HCT116 (cell line): ENCODE data around the gene TNFAIP8.

Source experiments
- CTCF ChIP-seq, 3 experiments: fragments of 200-600 bp in 1 of 3; sonication (generic) in 1 of 3; IDR thresholded peaks in 2 of 3; conservative IDR thresholded peaks in 1 of 3; 2 replicates each; pipeline ENCODE4 v1.5.1; 2012 to 2017; ENCODE audit warnings: low read depth in 2 of 3, low read length in 2 of 3, antibody characterized with exemption in 1 of 3, borderline replicate concordance in 1 of 3, control low read depth in 1 of 3, mild to moderate bottlenecking in 1 of 3, mixed read lengths in 1 of 3, mixed run types in 1 of 3, moderate library complexity in 1 of 3; ENCODE audit not compliant: insufficient read depth in 1 of 3
- EZH2phosphoT487 ChIP-seq: fragments of 200-600 bp; IDR thresholded peaks from 2 replicates; pipeline ENCODE4 v1.6.1; 2018; ENCODE audit warnings: antibody characterized with exemption, borderline replicate concordance
- JUND ChIP-seq: IDR thresholded peaks from 2 replicates; pipeline ENCODE4 v1.6.1; 2012
- POLR2A ChIP-seq: IDR thresholded peaks from 2 replicates; pipeline ENCODE4 v1.7.0; 2011; ENCODE audit warnings: borderline replicate concordance; ENCODE audit not compliant: insufficient read depth, insufficient read length; ENCODE audit errors: extremely low read depth
- REST ChIP-seq: IDR thresholded peaks from 2 replicates; pipeline ENCODE4 v1.6.1; 2012; ENCODE audit warnings: low read depth
- SIN3A ChIP-seq: IDR thresholded peaks from 2 replicates; pipeline ENCODE4 v1.6.1; 2012; ENCODE audit warnings: low read depth
- TF ChIP-seq, protein P1 (sequence below): IDR thresholded peaks from 2 replicates; pipeline ENCODE4 v1.6.1; 2012

- no peak for TF ChIP-seq CTCF (IDR thresholded peaks at IDR 0.05 in 2 of 3, conservative IDR thresholded peaks at IDR 0.05 in 1 of 3; ENCODE audit: borderline replicate concordance in 1 of 3, insufficient read depth in 1 of 3, low read depth in 2 of 3, low read length in 2 of 3)
- no peak for TF ChIP-seq POLR2A
- no peak for TF ChIP-seq JUND
- TF ChIP-seq, protein P1, sequence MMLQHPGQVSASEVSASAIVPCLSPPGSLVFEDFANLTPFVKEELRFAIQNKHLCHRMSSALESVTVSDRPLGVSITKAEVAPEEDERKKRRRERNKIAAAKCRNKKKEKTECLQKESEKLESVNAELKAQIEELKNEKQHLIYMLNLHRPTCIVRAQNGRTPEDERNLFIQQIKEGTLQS: no peak
- TF ChIP-seq SIN3A: no peak
- TF ChIP-seq REST: no peak
- no peak for TF ChIP-seq EZH2phosphoT487
Measured at GRCh38 chr5:119371146-119371545, 15.3 kb downstream of the TNFAIP8 start.
